HepG2 (cell line): ENCODE results near the gene HDHD3. TPM values are rescaled to one million over a fixed set of nuclear protein-coding genes. Genes with fewer than 3 reads are reported as not detected.
A peak's percentile ranks its signal among the peaks of the same experiment; 100 is the strongest.

Source experiments
- AKAP8 ChIP-seq: sonication (generic); formaldehyde crosslinking; IDR thresholded peaks from 2 replicates; pipeline ENCODE4 v1.5.1; 2020; ENCODE audit warnings: mild to moderate bottlenecking, missing genetic modification reagents
- CREB3 ChIP-seq: sonication (generic); formaldehyde crosslinking; IDR thresholded peaks from 2 replicates; pipeline ENCODE4 v1.5.0; 2020; ENCODE audit warnings: missing genetic modification reagents
- DRAP1 ChIP-seq: IDR thresholded peaks from 2 replicates; pipeline ENCODE4 v1.6.1; 2016; ENCODE audit warnings: missing genetic modification reagents, missing compliant biosample characterization
- ESRRA ChIP-seq: sonication (generic); formaldehyde crosslinking; IDR thresholded peaks from 2 replicates; pipeline ENCODE4 v1.5.1; 2020; ENCODE audit warnings: mild to moderate bottlenecking, low read depth, missing genetic modification reagents
- FOXK1 ChIP-seq: sonication (generic); formaldehyde crosslinking; IDR thresholded peaks from 2 replicates; pipeline ENCODE4 v1.4.0; 2020; ENCODE audit warnings: low read depth, missing genetic modification reagents, borderline replicate concordance
- HIC2 ChIP-seq: sonication (generic); formaldehyde crosslinking; IDR thresholded peaks from 2 replicates; pipeline ENCODE4 v1.9.0; 2022; ENCODE audit warnings: low read depth, missing genetic modification reagents
- MXI1 ChIP-seq: IDR thresholded peaks from 3 replicates; pipeline ENCODE4 v1.6.1; 2012; ENCODE audit warnings: low read depth, low read length, inconsistent platforms, borderline replicate concordance
- NFE2L1 ChIP-seq: sonication (generic); formaldehyde crosslinking; IDR thresholded peaks from 2 replicates; pipeline ENCODE4 v1.4.0; 2020; ENCODE audit warnings: missing genetic modification reagents, mild to moderate bottlenecking, borderline replicate concordance
- NONO ChIP-seq, 2 experiments: fragments of 450-650 bp in 1 of 2; sonication (generic) in 1 of 2; formaldehyde crosslinking in 1 of 2; IDR thresholded peaks in 1 of 2; conservative IDR thresholded peaks in 1 of 2; 2 replicates each; pipeline versions ENCODE4 v1.6.1 to v1.8.0; 2017 to 2022; ENCODE audit warnings: mild to moderate bottlenecking in 1 of 2, missing genetic modification reagents in 1 of 2, moderate library complexity in 1 of 2
- NR3C1 ChIP-seq: sonication (generic); formaldehyde crosslinking; IDR thresholded peaks from 2 replicates; pipeline ENCODE4 v1.4.0; 2020; ENCODE audit warnings: missing genetic modification reagents
- PHF21A ChIP-seq: sonication (generic); formaldehyde crosslinking; IDR thresholded peaks from 2 replicates; pipeline ENCODE4 v1.5.0; 2020; ENCODE audit warnings: mild to moderate bottlenecking, missing genetic modification reagents
- SMARCC2 ChIP-seq: fragments of 450-650 bp; IDR thresholded peaks from 2 replicates; pipeline ENCODE4 v1.6.1; 2017; ENCODE audit warnings: antibody characterized with exemption, mild to moderate bottlenecking
- TFAP4 ChIP-seq: sonication (generic); IDR thresholded peaks from 2 replicates; pipeline ENCODE4 v1.6.1; 2016; ENCODE audit warnings: low read depth, borderline replicate concordance
- ZNF333 ChIP-seq: sonication (generic); formaldehyde crosslinking; IDR thresholded peaks from 2 replicates; pipeline ENCODE4 v1.4.0; 2020; ENCODE audit warnings: mild to moderate bottlenecking, missing genetic modification reagents, borderline replicate concordance
- ZNF460 ChIP-seq: sonication (generic); formaldehyde crosslinking; IDR thresholded peaks from 2 replicates; pipeline ENCODE4 v1.5.1; 2020; ENCODE audit warnings: missing genetic modification reagents, mild to moderate bottlenecking, borderline replicate concordance
- ZNF562 ChIP-seq: sonication (generic); formaldehyde crosslinking; IDR thresholded peaks from 2 replicates; pipeline ENCODE4 v1.8.0; 2022; ENCODE audit warnings: missing genetic modification reagents, borderline replicate concordance
- polyA plus RNA-seq, 8 experiments: library from polyadenylated mRNA; depleted of rRNA in 3 of 8; stranded (reverse) in 7 of 8; unstranded in 1 of 8; fragments of >200 nt; fragmentation: Illumina TruSeq in 4 of 8; extraction: Trizol in 4 of 8; gene quantifications; 2 replicates each; pipeline versions ENCODE4 v1.2.1 to v1.2.3, GENCODE V29; 2011 to 2016; ENCODE audit warnings: low read depth in 4 of 8, missing spikeins in 1 of 8, mixed read lengths in 1 of 8; ENCODE audit not compliant: insufficient read depth in 1 of 8
- total RNA-seq, 5 experiments: library from RNA; depleted of rRNA; stranded (reverse); fragments of >200 nt; fragmentation: Illumina TruSeq; extraction: Trizol; gene quantifications; 2 replicates each; pipeline ENCODE4 v1.2.3, GENCODE V29; 2016; ENCODE audit warnings: low read depth in 1 of 5
- TF ChIP-seq, protein P1 (sequence below): sonication (generic); formaldehyde crosslinking; IDR thresholded peaks from 2 replicates; pipeline ENCODE4 v1.5.0; 2020; ENCODE audit warnings: mild to moderate bottlenecking, missing genetic modification reagents
- TF ChIP-seq, protein P2 (sequence below): IDR thresholded peaks from 2 replicates; pipeline ENCODE4 v1.6.1; 2012; ENCODE audit warnings: low read depth, low read length, improper control_type of control experiment
- TF ChIP-seq, protein P3 (sequence below): sonication (generic); formaldehyde crosslinking; conservative IDR thresholded peaks from 2 replicates; pipeline ENCODE4 v1.4.0; 2020; ENCODE audit warnings: missing genetic modification reagents

HDHD3 gene
- total and polyA plus RNA-seq, 2 of the 13 experiments (the other 11 are each of a cell fraction or from before 2014, with no cell fraction given): 23.1 to 38.5 TPM

DNA sequence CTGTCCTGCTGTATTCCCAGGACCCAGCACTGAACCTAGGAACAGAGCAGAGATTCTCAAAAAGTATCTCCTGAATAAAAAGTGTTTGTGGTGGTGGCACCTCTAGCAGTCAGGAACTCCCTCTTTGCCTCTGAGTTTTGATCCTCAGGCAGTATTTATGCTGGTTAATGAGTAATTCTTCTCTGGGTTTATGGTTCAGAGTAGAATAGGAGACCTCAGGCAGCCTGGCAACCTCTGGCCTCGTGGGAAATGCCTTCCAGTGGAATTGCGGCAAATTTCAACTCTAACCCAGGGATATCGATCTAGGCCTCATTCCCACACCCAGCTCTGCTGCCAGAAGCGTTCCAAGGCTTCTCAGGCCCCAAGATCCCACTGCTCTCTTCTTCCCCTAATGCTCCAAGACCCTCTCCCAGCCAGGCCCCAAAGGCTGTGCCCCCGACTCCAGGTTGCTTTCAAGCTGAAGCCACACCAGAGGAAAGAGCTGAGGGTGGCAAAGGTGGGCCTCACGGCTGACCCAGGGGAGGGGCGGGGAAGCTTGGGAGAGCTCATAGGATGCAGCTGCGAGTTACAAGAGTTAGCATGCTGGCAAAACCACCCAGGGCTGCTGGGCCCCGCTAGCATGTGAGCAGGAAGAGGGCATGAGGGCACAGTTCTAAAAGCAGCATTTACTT lies 10.9 kb upstream of the HDHD3 start (continued):
- TF ChIP-seq, protein P1, sequence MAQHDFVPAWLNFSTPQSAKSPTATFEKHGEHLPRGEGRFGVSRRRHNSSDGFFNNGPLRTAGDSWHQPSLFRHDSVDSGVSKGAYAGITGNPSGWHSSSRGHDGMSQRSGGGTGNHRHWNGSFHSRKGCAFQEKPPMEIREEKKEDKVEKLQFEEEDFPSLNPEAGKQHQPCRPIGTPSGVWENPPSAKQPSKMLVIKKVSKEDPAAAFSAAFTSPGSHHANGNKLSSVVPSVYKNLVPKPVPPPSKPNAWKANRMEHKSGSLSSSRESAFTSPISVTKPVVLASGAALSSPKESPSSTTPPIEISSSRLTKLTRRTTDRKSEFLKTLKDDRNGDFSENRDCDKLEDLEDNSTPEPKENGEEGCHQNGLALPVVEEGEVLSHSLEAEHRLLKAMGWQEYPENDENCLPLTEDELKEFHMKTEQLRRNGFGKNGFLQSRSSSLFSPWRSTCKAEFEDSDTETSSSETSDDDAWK: no peak
- TF ChIP-seq ZNF333 (CRISPR knock-in tag) (no peak), ZNF460 (CRISPR knock-in tag) (peak; percentile 58; the same call in 1 of the 2 replicates), NR3C1 (CRISPR knock-in tag) (no peak), PHF21A (CRISPR knock-in tag) (peak; percentile 85), ZNF562 (CRISPR knock-in tag) (no peak), MXI1 (peak; percentile 64; the same call in 1 of the 3 replicates), DRAP1 (CRISPR knock-in tag) (peak; percentile 86), TFAP4 (peak; percentile 37; the same call in 1 of the 2 replicates), FOXK1 (CRISPR knock-in tag) (peak; percentile 66; the same call in 1 of the 2 replicates), CREB3 (no peak), ESRRA (CRISPR knock-in tag) (no peak; the same call in 1 of the 2 replicates), SMARCC2 (no peak), NONO (IDR thresholded peaks at IDR 0.05) (no peak), NONO (CRISPR knock-in tag; conservative IDR thresholded peaks at IDR 0.05) (peak; percentile 57; the same call in 1 of the 2 replicates), NFE2L1 (CRISPR knock-in tag) (no peak), HIC2 (CRISPR knock-in tag) (peak; percentile 88; the same call in 1 of the 2 replicates), AKAP8 (no peak)
- TF ChIP-seq, protein P2, sequence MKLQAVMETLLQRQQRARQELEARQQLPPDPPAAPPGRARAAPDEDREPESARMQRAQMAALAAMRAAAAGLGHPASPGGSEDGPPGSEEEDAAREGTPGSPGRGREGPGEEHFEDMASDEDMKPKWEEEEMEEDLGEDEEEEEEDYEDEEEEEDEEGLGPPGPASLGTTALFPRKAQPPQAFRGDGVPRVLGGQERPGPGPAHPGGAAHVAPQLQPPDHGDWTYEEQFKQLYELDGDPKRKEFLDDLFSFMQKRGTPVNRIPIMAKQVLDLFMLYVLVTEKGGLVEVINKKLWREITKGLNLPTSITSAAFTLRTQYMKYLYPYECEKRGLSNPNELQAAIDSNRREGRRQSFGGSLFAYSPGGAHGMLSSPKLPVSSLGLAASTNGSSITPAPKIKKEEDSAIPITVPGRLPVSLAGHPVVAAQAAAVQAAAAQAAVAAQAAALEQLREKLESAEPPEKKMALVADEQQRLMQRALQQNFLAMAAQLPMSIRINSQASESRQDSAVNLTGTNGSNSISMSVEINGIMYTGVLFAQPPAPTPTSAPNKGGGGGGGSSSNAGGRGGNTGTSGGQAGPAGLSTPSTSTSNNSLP: peak; percentile 85
- TF ChIP-seq, protein P3, sequence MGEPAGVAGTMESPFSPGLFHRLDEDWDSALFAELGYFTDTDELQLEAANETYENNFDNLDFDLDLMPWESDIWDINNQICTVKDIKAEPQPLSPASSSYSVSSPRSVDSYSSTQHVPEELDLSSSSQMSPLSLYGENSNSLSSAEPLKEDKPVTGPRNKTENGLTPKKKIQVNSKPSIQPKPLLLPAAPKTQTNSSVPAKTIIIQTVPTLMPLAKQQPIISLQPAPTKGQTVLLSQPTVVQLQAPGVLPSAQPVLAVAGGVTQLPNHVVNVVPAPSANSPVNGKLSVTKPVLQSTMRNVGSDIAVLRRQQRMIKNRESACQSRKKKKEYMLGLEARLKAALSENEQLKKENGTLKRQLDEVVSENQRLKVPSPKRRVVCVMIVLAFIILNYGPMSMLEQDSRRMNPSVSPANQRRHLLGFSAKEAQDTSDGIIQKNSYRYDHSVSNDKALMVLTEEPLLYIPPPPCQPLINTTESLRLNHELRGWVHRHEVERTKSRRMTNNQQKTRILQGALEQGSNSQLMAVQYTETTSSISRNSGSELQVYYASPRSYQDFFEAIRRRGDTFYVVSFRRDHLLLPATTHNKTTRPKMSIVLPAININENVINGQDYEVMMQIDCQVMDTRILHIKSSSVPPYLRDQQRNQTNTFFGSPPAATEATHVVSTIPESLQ (CRISPR knock-in tag): no peak
